Measurements from ENCODE around the gene UBD. TPM values are rescaled to one million over a fixed set of nuclear protein-coding genes. Genes with fewer than 3 reads are reported as not detected.

The UBD gene
- total and polyA plus RNA-seq, 7 experiments from 2014 or later = 1.9 TPM; not detected in 6

GRCh38 chr6:29507319-29507718 lies 52.2 kb downstream of the UBD start:
- POLR2A ChIA-PET = no interaction called here
- CTCF ChIA-PET = no interaction called here
- Mint-ChIP-seq H3K27me3 (peaks cover 5 to 26% (median 13%) of the 10 kb centered on the region in 5 donors), H3K4me3 (no peak overlapping the region), H3K27ac (no peak overlapping the region), H3K4me1 (no peaks in the 10 kb centered on the region), H3K9me3 (no peaks in the 10 kb centered on the region), H3K36me3 (no peaks in the 10 kb centered on the region)
- no peaks in the 10 kb centered on the region for H3K27me3 ChIP-seq (ENCODE audit: control insufficient read depth in 2 of 2, insufficient read depth in 2 of 2, low read length in 2 of 2)
- no peak for DNase-seq
- intact Hi-C loops (cut with micrococcal nuclease) = no loop called here
- H3K9me3 ChIP-seq (ENCODE audit: control insufficient read depth in 2 of 3, low read length in 3 of 3) = no peaks in the 10 kb centered on the region
- H3K4me3 ChIP-seq (ENCODE audit: low read length) = no peak overlapping the region
- no peaks in the 10 kb centered on the region for H3K36me3 ChIP-seq (ENCODE audit: control insufficient read depth in 2 of 3, insufficient read depth in 3 of 3, low read length in 3 of 3)
- no peak overlapping the region for H3K27ac ChIP-seq (ENCODE audit: low read depth, low read length)
- ATAC-seq = no peak
- H3K4me1 ChIP-seq (ENCODE audit: control insufficient read depth in 2 of 2, insufficient read depth in 2 of 2, low read length in 2 of 2) = no peaks in the 10 kb centered on the region

DNA sequence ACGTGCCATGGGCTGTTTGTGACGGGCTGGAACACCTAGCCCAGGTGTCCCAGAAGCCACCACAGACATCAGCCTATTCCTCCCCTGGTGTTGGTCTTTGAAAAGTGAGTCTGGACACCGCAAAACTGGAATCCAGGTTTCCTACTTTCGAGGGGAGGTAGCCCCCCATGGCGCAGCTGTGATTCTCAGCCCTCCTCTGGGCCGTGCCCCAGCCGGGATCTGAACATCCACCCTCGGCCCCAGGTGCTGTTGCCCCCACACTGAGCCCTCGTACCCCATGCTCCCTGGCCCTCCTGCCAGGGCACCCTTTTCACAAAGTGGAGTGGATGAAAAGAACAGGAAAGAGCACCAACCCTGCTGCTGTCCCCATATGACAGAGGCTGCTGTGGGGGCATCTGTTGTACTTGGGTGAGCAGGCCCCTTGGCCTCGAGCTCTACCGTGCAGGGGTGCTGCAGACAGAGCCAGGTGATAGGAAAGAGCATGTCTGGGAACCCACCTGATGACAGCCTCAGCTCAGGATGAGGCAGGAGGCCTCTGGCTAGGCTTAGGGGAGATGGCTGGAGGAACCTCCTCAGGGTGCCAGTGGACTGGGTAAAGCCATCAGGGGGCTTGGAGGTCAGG lies 53.0 kb downstream of the UBD start:
- Histone ChIP-seq H3K9me3 (ENCODE audit: control insufficient read depth in 2 of 3, low read length in 3 of 3) (no peaks in the 10 kb centered on the region), H3K27me3 (ENCODE audit: control insufficient read depth in 2 of 2, insufficient read depth in 2 of 2, low read length in 2 of 2) (no peaks in the 10 kb centered on the region), H3K4me1 (ENCODE audit: control insufficient read depth in 2 of 2, insufficient read depth in 2 of 2, low read length in 2 of 2) (no peaks in the 10 kb centered on the region), H3K36me3 (ENCODE audit: control insufficient read depth in 2 of 3, insufficient read depth in 3 of 3, low read length in 3 of 3) (no peaks in the 10 kb centered on the region), H3K27ac (ENCODE audit: low read depth, low read length) (no peak overlapping the region), H3K4me3 (ENCODE audit: low read length) (no peak overlapping the region)
- no peaks in the 10 kb centered on the region for H3K36me3 Mint-ChIP-seq
- H3K27me3 Mint-ChIP-seq = peaks cover 5 to 32% (median 13%) of the 10 kb centered on the region in 5 donors
- H3K4me3 Mint-ChIP-seq = no peak overlapping the region
- ATAC-seq (no peak), DNase-seq (no peak)
- no peaks in the 10 kb centered on the region for H3K9me3 Mint-ChIP-seq
- no peaks in the 10 kb centered on the region for H3K4me1 Mint-ChIP-seq
- ChIA-PET CTCF (no interaction called here), POLR2A (no interaction called here)
- no peak overlapping the region for H3K27ac Mint-ChIP-seq
- intact Hi-C loops (cut with micrococcal nuclease) = no loop called here

DNA sequence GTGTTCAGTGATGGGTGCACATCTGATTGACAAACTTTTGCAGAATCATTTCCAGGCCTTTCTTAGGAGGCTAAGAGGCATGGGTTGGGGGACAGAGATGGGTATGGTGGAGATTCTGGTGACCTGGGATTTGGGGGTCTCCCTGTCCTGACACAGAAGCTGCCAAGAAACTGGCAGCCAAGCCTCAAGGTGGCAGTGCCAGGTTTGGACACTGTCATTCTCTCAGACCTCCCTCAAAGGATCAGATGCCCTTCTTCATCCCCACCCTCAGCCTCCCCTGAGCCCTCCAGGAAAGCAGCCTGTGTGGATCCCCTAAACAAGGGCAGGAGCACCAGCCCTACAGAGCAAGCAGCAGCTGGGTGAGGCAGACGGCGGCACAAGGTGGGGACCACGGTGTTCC lies 53.7 kb downstream of the UBD start:
- H3K4me3 ChIP-seq (ENCODE audit: low read length) = no peak overlapping the region
- no peaks in the 10 kb centered on the region for H3K9me3 Mint-ChIP-seq
- no peaks in the 10 kb centered on the region for H3K9me3 ChIP-seq (ENCODE audit: control insufficient read depth in 2 of 3, low read length in 3 of 3)
- peaks cover 3 to 31% (median 15%) of the 10 kb centered on the region in 5 donors for H3K27me3 Mint-ChIP-seq
- CTCF ChIA-PET = no interaction called here
- no peaks in the 10 kb centered on the region for H3K27me3 ChIP-seq (ENCODE audit: control insufficient read depth in 2 of 2, insufficient read depth in 2 of 2, low read length in 2 of 2)
- ATAC-seq (no peak), DNase-seq (no peak)
- intact Hi-C loops (cut with micrococcal nuclease) = no loop called here
- no peak overlapping the region for H3K27ac ChIP-seq (ENCODE audit: low read depth, low read length)
- H3K4me1 Mint-ChIP-seq = no peaks in the 10 kb centered on the region
- H3K36me3 ChIP-seq (ENCODE audit: control insufficient read depth in 2 of 3, insufficient read depth in 3 of 3, low read length in 3 of 3) = no peaks in the 10 kb centered on the region
- no peak overlapping the region for H3K27ac Mint-ChIP-seq
- POLR2A ChIA-PET = no interaction called here
- H3K4me1 ChIP-seq (ENCODE audit: control insufficient read depth in 2 of 2, insufficient read depth in 2 of 2, low read length in 2 of 2) = no peaks in the 10 kb centered on the region
- no peaks in the 10 kb centered on the region for H3K36me3 Mint-ChIP-seq
- no peak overlapping the region for H3K4me3 Mint-ChIP-seq

Other genes starting within 250 kb of the UBD start
- not detected for gene OR5V1, start 190.9 kb downstream of the UBD start, total RNA-seq
- not detected for gene OR5V1, start 190.9 kb downstream of the UBD start, polyA plus RNA-seq
- not detected for gene OR12D3, start 184.4 kb downstream of the UBD start, total RNA-seq
- not detected for gene OR12D3, start 184.4 kb downstream of the UBD start, polyA plus RNA-seq
- gene OR12D2, start 164.1 kb downstream of the UBD start, total RNA-seq = not detected
- gene OR12D2, start 164.1 kb downstream of the UBD start, polyA plus RNA-seq = not detected
- not detected for gene OR12D1, start 144.8 kb downstream of the UBD start, total RNA-seq
- gene OR12D1, start 144.8 kb downstream of the UBD start, polyA plus RNA-seq = not detected
- not detected for gene OR10C1, start 120.4 kb downstream of the UBD start, total RNA-seq
- not detected for gene OR10C1, start 120.4 kb downstream of the UBD start, polyA plus RNA-seq
- not detected for gene OR11A1, start 102.7 kb downstream of the UBD start, total RNA-seq
- gene OR11A1, start 102.7 kb downstream of the UBD start, polyA plus RNA-seq = not detected
- not detected for gene OR2H1, start 102.6 kb downstream of the UBD start, total RNA-seq
- gene OR2H1, start 102.6 kb downstream of the UBD start, polyA plus RNA-seq = not detected
- gene MAS1L, start 71.8 kb downstream of the UBD start, total RNA-seq = not detected
- not detected for gene MAS1L, start 71.8 kb downstream of the UBD start, polyA plus RNA-seq
- gene OR2H2, start 25.4 kb upstream of the UBD start, total RNA-seq = not detected
- not detected for gene OR2H2, start 25.4 kb upstream of the UBD start, polyA plus RNA-seq
- gene GABBR1, start 73.5 kb upstream of the UBD start, total RNA-seq = 100 to 1,000 TPM in 1 of 5 experiments, 10 to 100 TPM in 4; 37.0 to 115 (median 61.9) TPM
- gene GABBR1, start 73.5 kb upstream of the UBD start, polyA plus RNA-seq = 1 to 10 TPM; 1.2 to 2.2 TPM
- gene MOG, start 97.4 kb upstream of the UBD start, total RNA-seq = not detected
- not detected for gene MOG, start 97.4 kb upstream of the UBD start, polyA plus RNA-seq
- gene ZFP57, start 121.4 kb upstream of the UBD start, total RNA-seq = 1 to 10 TPM in 2 of 5 experiments, not detected in 3; 1.7 to 2.3 TPM
- gene ZFP57, start 121.4 kb upstream of the UBD start, polyA plus RNA-seq = 1 to 10 TPM in 1 of 2 donors, not detected in 1; 3.3 TPM
- 100 to 1,000 TPM; 502 to 678 (median 522) TPM for gene HLA-F, start 163.7 kb upstream of the UBD start, total RNA-seq
- gene HLA-F, start 163.7 kb upstream of the UBD start, polyA plus RNA-seq = 100 to 1,000 TPM; 348 to 498 TPM